ENCODE measurements around the gene MARCHF10.

Gene MARCHF10

DNA sequence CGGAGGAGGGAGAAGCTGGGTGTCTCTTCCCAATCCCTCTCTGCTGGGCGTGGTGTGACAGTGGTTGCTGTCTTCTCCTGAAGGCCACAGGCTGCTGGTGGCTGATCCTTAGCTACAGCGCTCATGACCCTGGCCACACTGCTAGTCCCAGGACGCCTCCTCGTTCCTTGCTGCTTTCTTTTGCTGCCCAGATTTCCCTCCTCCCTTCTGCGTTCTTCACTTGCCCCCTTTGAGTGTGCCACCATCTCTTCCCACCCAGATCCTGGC lies 90.6 kb downstream of the MARCHF10 start:
- H3K27ac Mint-ChIP-seq: no peak overlapping the region

DNA sequence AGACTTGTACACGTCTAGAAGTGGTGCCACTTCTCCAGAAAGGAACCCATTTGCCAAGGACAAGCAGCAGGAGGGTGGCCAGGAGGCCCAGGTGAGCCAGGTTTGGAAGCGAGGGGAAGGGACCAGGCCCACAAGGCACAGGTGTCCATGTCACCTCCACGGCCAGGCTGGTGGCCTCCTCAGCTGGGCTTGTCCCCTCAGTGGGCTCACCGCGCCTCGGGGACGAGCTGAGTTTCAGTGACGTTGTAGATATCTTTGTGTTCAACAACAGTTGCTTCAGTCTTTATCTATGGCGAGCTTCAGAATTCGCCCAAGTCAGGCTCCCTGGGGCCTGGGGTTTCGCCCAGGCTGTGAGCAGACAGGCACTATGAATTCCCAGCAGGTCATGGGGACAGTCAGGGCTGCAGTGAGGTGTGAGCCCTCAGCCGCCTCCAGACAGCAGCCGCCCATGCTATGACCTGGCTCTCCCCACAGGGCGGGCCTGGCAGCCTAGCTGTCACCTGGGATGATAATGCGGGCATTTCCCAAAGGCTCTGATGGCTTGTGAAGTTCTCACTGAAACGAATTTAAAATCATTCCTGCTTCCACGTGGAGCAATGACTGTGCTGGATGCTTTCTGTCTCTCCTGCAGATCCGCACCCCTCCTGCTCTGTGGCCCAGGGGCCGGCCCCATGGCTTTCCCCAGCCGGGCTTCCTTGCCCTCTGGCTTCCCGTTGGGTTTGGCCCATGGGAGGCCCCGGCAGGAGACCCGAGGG lies 91.1 kb downstream of the MARCHF10 start:
- Mint-ChIP-seq H3K4me1 (peaks cover 21% of the 10 kb centered on the region), H3K27me3 (ENCODE audit: low read depth) (peaks cover 4% of the 10 kb centered on the region), H3K36me3 (ENCODE audit: low read depth) (no peaks in the 10 kb centered on the region), H3K9me3 (peaks cover 9% of the 10 kb centered on the region), H3K4me3 (no peak overlapping the region), H3K27ac (no peak overlapping the region)
- TF ChIP-seq, protein P1, sequence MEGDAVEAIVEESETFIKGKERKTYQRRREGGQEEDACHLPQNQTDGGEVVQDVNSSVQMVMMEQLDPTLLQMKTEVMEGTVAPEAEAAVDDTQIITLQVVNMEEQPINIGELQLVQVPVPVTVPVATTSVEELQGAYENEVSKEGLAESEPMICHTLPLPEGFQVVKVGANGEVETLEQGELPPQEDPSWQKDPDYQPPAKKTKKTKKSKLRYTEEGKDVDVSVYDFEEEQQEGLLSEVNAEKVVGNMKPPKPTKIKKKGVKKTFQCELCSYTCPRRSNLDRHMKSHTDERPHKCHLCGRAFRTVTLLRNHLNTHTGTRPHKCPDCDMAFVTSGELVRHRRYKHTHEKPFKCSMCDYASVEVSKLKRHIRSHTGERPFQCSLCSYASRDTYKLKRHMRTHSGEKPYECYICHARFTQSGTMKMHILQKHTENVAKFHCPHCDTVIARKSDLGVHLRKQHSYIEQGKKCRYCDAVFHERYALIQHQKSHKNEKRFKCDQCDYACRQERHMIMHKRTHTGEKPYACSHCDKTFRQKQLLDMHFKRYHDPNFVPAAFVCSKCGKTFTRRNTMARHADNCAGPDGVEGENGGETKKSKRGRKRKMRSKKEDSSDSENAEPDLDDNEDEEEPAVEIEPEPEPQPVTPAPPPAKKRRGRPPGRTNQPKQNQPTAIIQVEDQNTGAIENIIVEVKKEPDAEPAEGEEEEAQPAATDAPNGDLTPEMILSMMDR (IDR thresholded peaks at IDR 0.05; ENCODE audit: unreplicated experiment in 3 of 3): no peak

More for the DNA sequence above, 90.6 kb downstream of the MARCHF10 start:
- Mint-ChIP-seq H3K36me3 (ENCODE audit: low read depth) (no peaks in the 10 kb centered on the region), H3K27me3 (ENCODE audit: low read depth) (peaks cover 4% of the 10 kb centered on the region), H3K9me3 (peaks cover 9% of the 10 kb centered on the region), H3K4me3 (no peak overlapping the region), H3K4me1 (peaks cover 18% of the 10 kb centered on the region)
- TF ChIP-seq, protein P1 (IDR thresholded peaks at IDR 0.05; ENCODE audit: unreplicated experiment in 3 of 3): no peak

DNA sequence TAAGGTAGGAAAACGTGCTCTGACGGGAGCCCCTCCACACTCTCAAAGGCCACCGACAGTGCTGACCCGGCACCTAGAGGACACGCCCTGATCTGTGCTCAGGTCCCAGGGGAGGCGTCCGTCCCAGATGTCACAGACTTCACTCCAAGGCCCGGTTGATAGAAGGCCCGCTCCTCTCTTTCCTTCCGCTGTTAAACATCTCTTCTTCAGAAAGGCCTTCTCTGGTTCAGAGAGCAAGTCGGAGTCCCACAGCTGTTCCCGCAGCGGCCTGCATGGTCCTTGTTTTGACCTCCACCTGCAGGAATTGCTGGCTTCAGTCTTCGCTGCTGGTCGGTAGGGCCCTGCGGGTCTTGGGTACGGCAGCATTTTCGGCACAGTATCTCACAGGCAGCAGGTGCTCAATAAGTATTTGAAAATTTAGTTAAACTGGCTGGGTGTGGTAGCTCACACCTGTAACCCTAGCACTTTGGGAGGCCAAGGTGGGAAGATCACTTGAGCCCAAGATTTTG lies 92.2 kb downstream of the MARCHF10 start:
- H3K36me3 Mint-ChIP-seq (ENCODE audit: low read depth): no peaks in the 10 kb centered on the region
- H3K27me3 Mint-ChIP-seq (ENCODE audit: low read depth): peaks cover 4% of the 10 kb centered on the region
- no peak overlapping the region for H3K27ac Mint-ChIP-seq
- no peak overlapping the region for H3K4me3 Mint-ChIP-seq
- peaks cover 9% of the 10 kb centered on the region for H3K9me3 Mint-ChIP-seq
- TF ChIP-seq, protein P1 (IDR thresholded peaks at IDR 0.05; ENCODE audit: unreplicated experiment in 3 of 3): no peak
- H3K4me1 Mint-ChIP-seq: peaks cover 25% of the 10 kb centered on the region

DNA sequence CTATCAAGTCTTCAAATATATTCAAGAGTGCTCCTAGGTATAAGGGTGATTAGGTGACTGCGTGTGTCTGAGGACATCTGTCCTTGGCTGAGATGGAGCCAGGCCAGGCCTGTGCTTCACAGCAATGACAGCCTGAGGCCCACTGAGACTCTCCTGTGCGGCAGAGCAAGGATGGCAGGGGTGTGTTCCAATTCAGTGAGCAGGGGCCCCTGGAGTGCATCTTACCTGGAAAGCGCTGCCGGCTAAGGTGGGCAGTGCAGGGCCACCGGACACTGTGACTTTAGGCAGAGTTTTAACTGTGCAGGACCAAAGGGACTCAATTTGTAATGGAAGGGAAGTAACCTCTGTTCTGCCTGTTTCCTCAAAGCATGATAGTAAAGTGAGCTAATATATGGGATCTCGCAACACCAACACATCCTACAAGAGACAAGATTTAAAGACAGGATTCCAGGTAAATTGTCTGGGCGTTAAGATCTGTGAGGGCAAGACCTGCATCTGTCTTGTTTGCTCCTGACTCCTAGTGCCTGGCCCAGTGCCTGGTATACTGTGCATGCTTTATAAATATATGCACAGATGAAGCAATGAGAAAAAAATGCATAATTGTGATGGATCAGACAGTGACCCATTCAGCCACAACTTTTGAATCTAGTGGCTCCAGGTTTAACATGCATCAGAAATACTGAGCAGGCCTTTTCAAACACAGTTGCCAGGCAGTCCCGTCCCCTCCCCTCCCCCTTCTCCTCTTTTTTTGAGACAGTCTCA lies 93.9 kb downstream of the MARCHF10 start:
- H3K27me3 Mint-ChIP-seq (ENCODE audit: low read depth): peaks cover 4% of the 10 kb centered on the region
- peaks cover 3% of the 10 kb centered on the region for H3K36me3 Mint-ChIP-seq (ENCODE audit: low read depth)
- TF ChIP-seq, protein P1 (IDR thresholded peaks at IDR 0.05; ENCODE audit: unreplicated experiment in 3 of 3): no peak
- peaks cover 6% of the 10 kb centered on the region for H3K9me3 Mint-ChIP-seq
- peak overlapping the region in 2 of 3 experiments; percentile 38 to 55 for H3K27ac Mint-ChIP-seq
- H3K4me1 Mint-ChIP-seq: peaks cover 35% of the 10 kb centered on the region
- H3K4me3 Mint-ChIP-seq: no peak overlapping the region

DNA sequence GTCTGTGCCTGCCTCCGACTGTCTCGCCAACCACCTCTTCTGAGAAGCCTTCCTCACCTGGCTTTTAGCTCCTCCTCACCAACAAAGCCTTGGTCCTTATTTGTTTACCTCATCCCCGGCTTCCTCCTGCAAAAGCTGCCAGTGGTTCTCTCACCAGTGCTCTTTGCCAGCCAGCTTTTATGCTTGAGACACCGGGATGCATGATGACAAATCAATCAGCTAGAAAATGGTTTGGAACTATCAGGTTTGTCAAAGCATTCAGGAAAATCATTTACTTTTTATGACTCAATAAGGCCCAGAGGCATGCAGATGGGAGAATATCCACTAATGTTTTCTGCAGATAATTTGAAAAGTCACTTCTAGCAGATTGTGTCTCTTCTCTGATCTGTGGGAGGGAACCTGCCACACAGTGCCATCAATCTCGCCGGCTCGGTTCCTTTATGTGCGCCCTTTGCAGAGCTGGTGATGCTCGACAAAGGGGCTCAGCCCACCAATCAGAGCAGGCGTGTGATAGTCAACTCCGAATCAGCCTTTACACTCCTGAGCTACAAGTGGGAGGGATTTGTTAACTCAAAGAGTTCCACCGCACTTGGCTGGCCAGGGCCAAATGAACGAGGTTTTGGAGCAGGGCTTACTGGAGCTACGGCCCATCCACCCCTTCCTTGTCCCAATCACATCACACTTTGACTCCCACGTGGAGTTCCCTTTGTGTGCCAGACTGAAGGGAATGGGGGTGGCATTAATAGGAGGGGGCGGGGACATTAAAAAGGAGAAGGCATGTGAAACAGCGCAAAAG lies 94.8 kb downstream of the MARCHF10 start:
- H3K9me3 Mint-ChIP-seq: peaks cover 9% of the 10 kb centered on the region

More for the DNA sequence above, 94.8 kb downstream of the MARCHF10 start:
- peaks cover 35% of the 10 kb centered on the region for H3K4me1 Mint-ChIP-seq
- H3K36me3 Mint-ChIP-seq (ENCODE audit: low read depth): peaks cover 8% of the 10 kb centered on the region
- H3K4me3 Mint-ChIP-seq: peak overlapping the region in 1 of 3 experiments; percentile 3
- peak overlapping the region; percentile 30 to 55 (median 38) for H3K27ac Mint-ChIP-seq
- H3K27me3 Mint-ChIP-seq (ENCODE audit: low read depth): peaks cover 4% of the 10 kb centered on the region
- TF ChIP-seq, protein P1 (IDR thresholded peaks at IDR 0.05; ENCODE audit: unreplicated experiment in 3 of 3): no peak

All from nephron (organoid).